NCI-H1436 treated with DMSO at 0.1 percent for 48 hours (cell line): ENCODE measurements around the gene SPR.
"Not testable (repeated sequence)": the region's sequence is repeated elsewhere in the genome, so short reads cannot be mapped to it uniquely, and the experiment has no call there.

Experiments used
- DNase-seq: peaks from one replicate; lab custom pipeline; 2025; lab: John Stamatoyannopoulos, UW

Gene SPR

DNA sequence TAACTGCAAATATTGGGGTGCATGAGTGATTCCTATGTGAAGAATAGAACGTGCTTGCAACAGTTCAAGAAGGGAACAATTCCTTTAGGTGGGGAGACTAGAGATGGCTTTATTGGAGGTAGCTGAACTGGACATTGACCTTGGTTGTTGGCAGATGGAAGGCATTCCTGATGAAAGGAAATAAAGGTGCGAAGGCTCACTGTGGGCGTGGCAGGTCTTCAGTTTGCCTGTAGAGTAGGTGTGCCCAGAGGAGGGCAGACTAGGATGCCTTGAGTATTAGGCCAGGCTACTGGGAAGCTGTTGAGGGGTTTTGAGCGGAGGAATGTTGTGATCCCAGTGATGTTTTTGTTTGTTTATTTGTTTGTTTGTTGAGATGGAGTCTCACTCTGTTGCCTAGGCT, 2.8 kb downstream of the SPR start:
- DNase-seq, result no peak

DNA sequence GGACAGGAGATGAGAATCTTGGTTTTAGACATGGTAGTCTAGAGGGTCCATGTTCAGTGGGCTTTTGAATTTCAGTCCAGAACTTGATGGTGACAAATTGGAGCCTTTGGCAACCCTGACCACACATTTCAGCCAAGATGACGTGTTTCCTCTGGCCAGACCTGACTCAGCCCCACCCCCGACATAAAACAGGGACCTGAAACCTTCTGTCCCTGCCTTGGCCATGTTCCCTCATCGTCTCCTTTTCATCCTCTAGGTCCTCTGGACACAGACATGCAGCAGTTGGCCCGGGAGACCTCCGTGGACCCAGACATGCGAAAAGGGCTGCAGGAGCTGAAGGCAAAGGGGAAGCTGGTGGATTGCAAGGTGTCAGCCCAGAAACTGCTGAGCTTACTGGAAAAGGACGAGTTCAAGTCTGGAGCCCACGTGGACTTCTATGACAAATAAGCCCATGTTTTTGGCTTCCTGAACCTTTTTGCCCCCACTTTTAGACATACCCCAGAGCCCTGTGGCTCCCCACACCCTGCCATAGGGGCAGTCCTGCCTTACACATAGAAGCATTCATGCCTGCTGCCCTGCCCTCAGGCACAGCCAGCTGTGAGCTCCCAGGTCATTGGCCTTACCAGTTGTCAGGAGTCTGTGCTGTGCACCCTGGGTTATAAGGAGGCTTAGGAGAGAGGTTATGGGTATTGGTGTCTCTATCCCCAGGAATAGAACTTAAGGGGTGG, 4.0 kb downstream of the SPR start:
- no peak for DNase-seq

DNA sequence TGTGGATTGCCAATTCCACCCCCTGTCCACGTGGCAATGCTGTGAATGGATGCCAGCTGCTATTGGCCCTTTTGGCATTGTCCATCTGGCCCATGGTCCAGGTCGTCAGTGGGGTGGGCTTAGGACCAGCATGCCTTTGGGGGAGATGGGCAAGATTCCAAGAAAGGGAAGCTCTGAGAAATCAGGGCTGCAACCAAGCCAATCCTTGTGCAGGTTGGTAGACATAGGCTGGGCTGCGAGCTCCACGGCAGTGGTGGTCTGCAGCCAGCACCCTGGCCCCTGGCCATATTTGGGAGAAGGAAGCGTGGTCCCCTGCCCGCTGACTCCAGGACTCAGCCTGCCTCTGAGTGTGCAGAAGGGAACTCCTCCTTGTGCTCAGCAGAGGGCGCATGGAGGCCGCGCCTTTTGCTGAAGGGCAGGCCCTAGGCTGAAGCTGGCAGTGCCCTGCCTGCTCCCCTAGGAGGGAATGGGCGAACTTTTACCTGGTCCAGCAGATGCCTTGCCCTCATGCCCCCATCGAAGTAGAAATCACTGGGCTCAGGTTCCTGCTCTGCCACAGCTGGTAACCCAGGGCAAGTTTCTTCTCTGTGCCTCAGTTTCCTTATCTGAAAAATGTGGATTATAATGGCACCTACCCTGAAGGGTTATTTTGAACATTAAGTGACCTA, 5.4 kb downstream of the SPR start:
- no peak for DNase-seq

DNA sequence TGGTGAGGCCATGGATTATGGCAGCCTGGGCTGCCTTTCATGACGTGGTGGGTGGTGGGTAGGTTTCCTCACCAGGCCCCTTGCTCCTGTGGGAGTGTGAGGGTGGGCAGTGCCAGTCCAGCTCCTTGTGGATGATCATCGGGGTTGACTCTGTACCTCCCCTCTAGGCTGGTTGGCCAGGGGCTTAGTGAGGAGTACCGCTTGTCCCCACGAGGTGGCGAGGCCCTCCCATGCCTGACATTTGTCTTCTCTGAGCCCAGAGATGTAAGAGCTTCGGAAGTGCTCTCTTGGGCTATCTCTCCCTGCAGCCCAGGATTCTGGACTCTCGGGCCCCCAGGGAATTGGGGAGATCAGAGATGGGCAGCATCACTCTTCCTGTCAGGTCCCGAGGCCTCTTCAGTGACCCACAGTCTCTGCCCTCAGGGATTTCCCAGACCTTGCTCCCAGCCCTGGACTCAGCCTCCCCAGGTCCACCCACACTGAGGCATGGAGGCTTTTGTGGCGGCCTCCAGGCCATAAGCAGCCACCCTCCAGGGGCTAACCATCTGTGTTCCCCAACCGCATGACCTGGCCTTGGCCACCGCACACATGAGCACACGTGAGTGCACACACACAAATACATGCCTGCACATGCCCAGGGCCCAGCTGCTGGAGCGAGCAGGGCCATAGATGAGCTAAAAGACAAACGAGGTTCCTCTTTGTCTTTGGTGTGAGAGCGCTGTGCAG, 6.5 kb downstream of the SPR start:
- DNase-seq, result no peak

DNA sequence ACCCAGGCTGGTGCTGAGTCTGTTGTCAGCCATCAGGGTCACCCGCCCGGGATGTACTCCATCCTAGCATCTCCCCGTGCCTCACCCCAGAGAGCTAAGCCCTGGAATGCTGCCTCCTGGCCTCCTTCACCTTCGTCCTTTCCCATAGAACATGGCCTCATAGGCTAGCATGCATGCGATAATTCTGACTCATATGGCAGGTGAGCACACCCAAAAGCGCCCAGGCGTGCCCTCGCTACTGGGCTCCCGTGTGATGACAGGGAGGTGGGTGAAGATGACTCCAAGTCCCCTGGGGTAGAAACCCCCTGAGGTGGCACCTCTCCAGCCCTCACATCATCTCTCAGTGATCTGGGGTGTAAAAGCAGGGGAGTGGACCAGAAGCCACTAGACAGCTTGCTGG, 7.3 kb downstream of the SPR start:
- no peak for DNase-seq

DNA sequence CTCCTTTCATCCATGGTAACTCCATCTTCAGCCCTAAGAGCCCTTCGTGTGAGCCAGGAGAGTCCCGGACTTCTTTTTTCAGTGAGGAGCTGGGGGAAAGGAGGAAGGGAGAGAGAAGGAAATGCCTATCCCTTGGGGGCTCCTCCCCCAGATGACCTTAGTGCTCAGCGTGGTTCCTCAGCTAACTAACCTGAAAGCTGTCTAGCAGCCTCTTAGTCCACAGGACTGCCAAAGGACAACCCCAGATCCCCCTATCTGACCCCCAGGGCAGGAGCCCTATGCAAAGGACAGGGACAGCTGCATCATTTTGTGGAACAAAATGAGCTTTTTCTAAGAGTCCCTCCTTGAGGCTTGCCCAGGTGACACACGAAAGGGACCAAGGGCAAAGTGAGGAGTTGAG, 7.9 kb downstream of the SPR start:
- no peak for DNase-seq

DNA sequence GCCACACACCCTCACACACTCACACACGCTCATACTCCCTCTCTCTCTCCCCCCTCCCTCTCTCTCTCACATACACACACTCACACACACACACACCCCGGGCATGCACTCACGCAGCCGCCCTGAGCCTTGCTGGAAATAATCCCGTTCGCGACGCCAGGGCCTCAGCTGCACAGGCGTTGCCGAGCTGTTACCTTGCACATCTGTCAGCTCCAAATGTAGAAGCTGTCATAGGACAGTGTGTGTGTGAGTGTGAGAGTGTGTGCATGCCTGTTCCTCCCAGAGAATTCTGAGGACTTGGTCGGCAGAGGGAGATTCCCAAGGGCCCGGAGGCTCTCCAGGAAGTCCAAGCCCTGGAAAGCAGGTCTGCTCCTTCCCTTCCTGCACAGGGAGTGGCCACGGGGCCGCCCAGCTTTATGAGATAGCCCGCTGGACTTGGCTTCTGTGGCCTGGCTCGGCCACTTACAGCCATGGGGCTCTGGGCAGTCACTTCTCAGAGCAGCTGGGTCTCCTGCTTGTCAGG, 8.6 kb downstream of the SPR start:
- DNase-seq, result no peak

DNA sequence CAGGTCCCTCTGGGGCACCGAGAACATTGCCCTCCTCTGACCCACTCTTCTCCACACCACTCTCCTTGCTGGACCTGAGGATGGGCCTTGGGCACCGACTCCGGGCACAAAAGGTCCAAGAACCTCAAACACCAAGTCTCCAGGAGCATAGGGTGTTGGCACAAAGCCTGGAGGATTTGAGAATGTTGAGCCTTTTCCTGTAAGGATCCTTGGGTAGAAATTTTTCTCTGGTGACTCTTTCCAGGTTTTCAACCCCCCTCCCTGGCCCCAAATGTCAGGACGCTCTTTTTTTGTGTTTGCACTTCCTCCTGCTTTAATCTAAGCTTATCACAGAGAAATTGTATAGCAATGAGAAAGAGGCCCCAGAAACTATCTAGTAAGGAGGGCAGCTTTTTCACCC, 9.2 kb downstream of the SPR start:
- DNase-seq, result no peak

DNA sequence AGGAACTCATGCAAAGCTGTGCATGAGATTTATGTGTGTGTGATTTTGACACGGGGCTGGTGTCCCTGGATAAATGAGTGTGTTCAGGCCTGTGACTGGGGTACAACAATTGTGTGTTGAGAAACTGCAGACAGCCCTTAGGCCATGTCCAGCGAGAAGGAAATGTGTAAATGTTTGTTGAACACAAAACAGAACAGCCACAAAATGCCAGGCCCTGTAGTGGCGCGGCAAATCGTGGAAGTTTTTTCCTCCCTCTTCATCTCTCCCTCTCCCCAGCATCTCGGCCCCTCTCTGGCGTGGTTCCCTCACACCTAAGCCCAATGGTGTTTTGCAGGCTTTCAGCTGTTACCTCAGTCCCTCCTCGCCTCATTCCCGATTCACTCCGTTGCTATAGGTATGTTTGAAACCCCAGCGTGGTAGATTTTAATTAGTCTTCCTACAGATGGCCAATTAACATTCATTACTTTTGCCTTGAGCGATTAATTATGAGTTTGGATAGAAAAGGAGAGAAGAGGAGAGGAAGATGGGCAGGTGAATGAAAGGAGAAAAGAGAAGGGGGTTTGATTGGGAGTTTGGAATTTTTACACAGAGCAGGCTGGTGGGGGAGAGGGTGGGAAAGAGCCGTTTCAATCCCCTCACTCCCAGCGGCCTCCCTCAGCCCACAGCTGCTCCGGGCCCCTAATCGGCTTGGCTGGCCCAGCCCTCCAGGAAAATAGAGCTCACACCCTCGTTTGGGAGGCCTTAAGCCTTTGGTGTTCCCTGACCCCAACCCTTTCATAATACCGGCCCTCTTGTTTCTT, 10.8 kb downstream of the SPR start:
- DNase-seq, result no peak

DNA sequence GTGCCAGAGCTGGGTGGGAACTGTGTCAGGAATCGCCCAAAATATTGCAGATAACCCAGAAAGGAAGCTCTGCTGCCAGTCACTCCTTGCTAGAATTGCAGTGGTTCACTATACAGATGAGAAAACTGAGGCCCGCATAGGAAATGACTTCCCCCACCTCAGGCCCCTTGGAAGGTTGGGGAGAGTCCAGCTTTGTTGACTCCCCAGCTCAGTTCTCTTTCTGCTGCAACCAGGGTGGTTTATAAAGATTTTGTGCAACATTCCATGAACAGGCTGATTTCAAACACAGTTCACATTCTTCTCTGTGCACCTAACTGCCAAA, 11.3 kb downstream of the SPR start:
- no peak for DNase-seq

DNA sequence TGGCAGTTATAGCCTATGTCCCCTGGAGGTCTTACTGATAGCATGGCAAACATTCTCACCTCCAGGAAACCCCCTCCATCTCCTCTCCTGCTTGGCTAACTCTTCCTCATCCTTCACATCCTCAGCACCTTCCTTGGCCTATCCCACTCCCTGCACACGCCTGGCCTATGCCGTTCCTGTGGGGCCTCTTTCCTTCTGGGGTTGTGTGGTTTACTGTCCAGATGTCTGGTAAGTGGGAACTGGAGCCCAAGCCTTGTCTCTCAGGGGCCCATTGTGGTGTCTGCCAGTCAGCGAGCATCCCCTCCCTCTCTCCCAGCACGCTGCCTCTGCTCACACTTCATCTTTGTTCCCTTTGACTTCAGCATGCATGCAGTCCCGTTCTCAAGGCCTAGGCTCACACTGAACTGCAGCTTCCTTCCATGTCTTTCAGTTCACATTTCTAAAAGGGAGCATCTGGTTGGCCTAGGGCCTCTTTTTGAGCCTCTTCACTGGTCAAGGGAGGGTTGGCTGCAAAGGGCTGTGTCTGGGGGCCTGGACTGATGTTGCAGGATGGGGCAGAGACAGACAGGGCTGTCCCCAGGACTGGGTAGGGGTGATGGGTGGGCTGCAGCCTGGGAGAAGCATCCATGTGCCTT, 13.1 kb downstream of the SPR start:
- no peak for DNase-seq

DNA sequence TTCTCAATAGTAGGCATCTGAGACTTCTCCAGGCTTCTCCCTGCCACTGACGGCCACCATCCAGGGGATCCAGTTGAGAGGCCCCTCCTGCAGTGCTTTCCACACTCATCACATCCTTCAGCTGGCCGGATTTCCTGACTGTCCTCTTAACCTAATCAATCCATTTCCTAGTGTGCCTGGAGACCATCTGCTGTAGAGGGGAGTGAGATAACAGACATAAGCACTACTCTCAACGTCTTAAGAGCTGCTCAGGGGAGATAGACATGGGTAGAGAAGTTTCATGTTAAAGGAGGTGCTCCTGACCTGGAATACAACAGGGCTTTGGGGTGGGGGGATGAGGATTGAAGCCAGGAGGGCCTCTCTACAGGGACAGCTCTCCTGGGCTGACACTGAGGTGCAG, 14.2 kb downstream of the SPR start:
- no peak for DNase-seq

DNA sequence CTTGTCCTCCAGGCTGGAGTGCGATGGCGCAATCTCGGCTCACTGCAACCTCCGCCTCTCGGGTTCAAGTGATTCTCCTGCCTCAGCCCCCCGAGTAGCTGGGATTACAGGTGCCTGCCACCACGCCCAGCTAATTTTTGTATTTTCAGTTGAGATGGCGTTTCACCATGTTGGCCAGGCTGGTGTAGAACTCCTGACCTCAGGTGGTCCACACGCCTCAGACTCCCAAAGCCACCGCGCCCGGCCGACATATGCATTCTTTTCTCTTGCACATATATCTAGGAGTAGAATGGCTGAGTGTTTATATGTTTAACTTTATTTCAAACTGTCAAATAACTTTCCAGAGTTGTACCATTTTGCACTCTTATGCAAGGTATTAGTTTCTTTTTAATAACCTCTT, 20.2 kb downstream of the SPR start:
- DNase-seq, result not testable (repeated sequence)

DNA sequence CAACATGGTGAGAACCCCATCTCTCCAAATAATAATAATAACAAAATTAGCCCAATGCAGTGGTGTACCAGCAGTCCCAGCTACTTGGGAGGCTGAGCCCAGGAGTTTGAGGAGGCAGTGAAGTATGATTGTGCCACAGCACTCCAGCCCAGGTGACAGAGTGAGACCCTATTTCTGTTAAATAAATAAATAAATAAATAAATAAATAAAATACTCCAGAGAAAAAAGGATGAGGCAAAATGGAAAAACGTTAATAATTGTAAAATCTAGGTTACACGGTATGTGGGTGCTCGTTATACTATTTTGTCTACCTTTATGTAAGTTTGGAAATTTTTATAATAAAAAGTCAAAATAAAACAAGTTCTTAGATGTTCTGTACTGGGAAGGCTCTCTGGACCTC, 21.5 kb downstream of the SPR start:
- DNase-seq, result no peak

DNA sequence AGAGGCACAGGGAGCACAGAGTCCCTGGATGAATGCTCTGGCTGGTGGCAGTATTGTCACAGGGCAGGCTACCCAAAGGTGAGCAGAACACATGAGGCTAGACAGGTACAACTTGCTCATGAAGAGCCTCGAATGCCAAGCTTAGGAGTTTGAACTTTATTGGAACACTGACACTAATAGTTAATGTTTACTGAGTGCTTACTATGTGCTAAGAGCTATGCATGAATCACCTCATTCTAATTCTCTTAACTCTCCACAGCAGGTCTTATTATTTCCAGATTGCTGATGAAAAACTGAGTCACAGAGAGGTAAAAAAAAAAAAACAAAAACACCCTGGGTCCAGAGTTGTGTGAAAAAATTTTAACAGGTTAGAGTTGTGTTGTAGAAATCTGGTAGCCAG, 24.0 kb downstream of the SPR start:
- no peak for DNase-seq

DNA sequence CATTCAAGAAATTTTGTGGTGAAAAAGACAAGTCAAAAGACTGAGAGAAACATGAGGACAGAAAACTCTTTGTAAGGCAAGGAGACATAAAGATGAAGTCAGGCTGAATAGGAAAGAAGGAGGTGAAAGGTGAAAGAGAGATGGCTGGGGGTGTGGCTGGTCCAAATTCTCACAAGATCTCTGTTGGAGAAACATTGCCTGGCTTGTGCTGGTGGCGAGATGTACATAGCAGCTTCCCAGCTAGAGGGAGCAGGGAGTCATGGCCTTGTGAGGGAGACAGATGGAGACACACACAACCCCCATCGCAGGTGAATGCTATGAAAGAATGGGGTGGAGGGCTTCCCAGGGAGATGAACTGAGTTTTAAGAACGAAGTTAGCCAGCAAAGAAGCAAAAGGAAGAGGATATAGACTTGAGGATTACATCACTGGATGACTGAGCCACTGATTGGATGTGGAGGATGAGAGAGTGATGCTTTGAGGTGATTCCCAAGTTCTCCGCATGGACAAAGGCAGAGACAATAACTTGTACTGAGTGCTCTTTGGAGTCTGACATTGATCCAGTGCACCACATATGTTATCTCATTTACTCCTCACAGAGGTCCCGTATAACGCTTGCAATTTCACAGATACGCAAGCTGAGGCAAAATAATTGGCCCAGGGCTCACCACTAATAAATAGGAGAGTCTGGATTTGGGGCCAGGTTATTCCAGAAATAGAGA, 26.4 kb downstream of the SPR start:
- DNase-seq, result no peak

DNA sequence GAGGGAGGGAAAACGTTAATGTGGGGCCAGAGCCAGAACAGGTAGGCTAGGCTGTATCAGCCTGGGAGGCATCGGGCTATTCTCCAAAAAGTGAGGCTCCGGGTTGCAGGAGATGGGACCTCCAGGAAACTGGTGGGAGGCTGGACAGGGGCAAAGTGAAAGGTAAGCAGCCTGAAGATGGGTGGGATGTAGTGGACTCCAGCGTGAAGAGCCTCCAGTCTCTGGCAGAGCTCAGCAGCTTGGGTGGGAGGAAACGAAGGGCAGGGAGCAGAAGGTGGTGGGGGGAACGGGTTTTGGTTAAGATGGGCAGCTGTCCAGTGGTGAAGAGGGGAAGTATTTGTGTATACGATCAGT, 27.0 kb downstream of the SPR start:
- no peak for DNase-seq

DNA sequence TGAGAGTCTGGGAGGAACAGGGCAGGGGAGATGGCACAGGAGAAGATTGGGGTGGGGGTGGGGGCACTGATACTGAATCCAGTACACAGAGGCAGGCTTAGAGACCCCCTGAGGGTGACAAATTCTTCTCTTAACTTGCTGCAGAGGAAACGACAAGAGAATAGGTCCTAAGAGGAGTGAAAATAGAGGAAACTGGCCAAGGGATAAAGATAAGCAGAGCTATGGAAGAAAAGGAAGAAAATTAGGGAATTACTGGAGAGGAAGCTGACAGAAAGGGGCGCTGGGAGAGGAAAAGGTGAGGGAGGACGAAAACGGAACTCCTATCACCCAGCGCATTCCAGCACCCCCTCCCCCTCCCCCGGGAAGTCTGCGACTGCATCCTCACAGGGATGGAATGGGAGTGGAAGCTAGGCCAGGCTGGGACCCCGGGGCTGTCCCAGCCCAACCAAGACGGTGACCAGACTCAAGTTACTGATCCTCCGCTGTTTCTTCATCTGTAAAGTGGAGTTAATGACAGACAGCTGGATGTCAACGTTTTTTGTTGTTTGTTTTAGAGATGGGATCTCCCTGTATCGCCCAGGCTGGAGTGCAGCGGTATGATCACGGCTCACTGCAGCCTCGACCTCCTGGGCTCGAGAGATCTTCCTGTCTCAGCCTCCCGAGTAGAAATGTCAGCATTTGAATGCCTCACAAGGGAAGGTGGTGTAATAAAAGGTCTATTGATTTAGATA, 27.5 kb downstream of the SPR start:
- no peak for DNase-seq

DNA sequence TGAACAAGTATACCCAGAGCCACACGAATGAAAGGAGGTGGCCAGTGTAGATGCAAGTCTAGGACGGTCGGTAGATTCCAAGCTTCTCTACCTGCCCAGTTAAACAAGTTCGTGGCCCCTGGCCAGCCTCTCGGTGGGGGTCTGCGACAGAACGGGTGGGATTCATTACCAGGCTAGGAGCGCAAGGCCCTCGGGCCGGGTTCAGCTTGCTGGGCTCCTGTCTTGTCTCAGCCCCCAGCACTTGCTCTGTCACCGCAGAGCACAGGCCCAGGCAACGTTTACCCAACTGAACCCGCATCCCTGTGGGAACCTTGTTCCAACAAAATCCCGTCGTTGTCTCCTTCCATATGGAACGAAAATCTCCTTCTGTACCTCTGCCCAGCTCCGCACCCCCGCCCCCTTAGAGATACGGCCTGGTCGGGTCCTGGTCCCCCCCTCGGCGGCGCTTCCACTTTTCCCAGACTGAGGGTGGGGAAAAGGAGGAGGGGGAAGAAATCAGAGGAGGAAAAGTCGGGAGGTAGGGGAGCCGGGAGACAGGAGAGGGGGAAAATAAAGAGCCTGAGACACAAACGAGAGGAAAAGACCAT, 28.2 kb downstream of the SPR start:
- no peak for DNase-seq
